HG03095 (cell line): ENCODE measurements around the gene ARMC9.
"Not testable (repeated sequence)": the region's sequence is repeated elsewhere in the genome, so short reads cannot be mapped to it uniquely, and the experiment has no call there.

Source experiments
- ATAC-seq: cut with Tn5 transposase; IDR thresholded peaks from one replicate; pipeline ENCODE4 v1.9.1; 2021; ENCODE audit warnings: moderate library complexity; ENCODE audit not compliant: unreplicated experiment

Gene ARMC9

DNA sequence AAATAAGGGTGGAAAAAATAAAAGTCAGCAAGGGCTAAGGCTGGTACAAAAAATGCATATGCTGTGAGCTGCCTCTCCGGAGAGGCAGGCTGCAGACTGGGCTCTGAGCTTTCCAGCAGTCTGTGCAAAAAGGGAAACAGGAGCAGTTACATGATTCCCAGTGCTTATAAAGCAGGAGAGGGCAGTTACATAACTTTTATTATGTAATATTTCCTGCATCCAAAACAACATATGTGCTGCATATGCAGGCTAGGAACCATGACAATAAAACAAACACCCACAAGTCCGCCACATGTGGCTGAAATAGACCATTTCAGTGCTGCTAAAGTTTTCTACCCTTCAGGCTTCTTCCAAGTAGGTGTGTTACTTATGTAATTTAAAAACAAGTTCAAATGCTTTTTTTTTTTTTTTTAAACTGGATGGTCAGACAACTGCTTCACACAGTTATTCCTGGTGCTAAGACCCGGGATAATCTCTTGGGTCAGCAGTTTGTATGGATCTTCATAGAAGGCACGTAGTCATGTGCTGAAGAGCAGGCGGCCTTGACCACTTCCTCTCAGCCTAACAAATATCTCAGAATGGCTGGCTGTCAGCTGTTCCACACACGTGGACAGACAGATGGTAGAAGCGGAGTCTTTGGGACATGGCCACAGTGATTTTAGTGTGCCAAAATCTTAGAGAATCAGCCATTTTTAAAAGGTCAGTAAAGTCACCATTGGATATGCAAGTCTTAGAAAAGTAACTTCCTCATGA is 43.5 kb downstream of the ARMC9 start:
- ATAC-seq, result no peak

DNA sequence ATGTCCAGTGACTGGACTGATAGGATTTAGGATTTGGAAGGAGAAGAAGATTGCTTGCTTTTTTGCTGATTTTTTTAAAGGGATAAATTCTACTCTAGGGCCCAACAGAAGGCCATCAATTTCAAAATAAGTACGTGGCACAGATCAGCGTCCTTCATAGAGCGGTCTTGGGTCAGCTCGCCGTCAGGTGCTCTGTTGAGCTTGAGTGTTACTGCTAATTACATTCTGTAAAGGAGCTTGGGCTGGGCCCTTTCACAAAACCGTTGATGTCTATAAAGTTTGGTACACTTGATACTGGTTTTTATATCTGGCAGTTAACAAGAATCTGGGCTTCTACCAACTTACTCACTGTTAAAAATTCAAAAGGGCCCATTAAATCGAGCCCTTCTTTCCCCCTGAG is 45.4 kb downstream of the ARMC9 start:
- no peak for ATAC-seq

DNA sequence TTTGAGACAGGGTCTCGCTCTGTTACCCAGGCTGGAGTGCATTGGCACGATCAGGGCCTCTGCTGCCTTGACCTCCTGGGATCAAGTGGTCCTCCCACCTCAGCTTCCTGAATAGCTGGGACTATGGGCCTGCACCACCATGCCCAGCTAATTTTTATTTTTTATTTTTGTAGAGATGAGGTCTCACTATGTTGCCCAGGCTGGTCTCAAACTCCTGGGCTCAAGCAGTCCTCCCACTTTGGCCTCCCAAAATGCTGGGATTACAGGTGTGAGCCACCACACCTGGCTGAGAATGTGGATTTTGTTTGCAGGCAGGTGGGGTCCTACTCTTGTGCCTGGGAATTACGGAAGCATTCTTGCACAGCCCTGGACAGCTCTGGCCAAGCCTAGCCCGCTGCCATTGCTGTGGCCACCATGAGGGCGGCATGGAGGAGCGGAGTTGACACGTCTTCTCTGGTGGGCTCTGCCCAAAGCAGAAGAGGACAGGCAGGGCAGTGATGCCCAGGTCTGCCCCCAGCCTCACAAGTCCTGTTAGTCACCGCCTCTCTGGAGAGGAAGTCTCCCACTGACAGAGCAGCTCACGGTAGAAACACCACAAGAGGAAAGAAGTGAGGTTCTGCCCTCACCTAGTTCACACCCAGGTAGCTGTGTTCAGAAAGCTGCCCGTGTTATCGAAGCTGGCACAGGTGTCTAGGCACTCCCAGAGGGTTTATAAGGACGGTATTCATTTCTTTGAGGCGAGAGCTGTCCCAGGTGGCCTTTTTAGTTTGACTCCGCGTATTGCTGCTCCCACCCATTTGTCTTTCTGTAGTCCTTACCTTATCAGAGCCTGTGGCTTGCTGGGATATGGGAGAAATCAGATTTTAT is 46.2 kb downstream of the ARMC9 start:
- no peak for ATAC-seq

DNA sequence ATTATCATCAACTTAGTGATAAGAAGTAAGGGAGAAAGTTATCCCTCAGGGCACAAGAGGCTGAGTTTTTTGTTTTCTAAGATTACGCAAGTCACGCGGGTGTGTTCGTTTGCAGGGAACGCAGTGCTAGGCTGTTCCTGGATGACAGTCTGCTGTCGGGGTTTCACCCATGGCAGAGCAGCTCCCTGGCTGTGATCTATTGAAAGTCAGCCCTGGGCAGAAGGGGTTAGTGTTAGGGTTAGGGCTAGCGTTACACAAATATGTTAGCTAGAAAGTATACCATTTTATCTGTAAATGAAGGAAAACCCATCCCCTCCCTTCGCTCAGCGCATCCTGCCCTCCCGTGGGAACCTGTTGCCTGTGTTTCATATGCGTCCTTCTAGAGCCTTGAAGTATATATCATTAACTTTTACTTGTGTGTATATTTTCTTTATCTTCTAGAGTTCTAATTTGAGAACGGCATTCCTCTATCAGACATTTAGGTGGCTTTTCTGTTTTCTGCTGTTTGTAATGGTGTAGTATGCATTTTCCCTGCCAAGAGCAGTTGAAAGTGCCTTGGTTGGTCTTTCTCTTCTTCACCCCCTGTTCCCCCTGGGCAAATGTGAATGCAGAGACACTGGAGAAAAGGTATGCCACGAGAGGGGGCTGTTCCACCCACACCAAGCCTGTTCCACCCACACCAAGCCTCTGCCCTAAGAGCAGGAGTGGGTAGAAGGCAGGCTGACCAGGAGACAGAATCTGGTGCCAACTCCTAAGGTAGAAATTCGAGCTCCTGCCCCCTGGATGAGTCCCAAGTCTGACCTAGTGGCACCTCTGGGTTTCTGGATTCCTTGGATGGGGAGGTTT is 47.0 kb downstream of the ARMC9 start:
- ATAC-seq, result no peak

GRCh38 chr2:231246171-231246842 is 47.9 kb downstream of the ARMC9 start:
- no peak for ATAC-seq

- ATAC-seq, result no peak
Observed at GRCh38 chr2:231250146-231250545, 51.7 kb downstream of the ARMC9 start.

GRCh38 chr2:231250698-231251097 is 52.3 kb downstream of the ARMC9 start:
- no peak for ATAC-seq

DNA sequence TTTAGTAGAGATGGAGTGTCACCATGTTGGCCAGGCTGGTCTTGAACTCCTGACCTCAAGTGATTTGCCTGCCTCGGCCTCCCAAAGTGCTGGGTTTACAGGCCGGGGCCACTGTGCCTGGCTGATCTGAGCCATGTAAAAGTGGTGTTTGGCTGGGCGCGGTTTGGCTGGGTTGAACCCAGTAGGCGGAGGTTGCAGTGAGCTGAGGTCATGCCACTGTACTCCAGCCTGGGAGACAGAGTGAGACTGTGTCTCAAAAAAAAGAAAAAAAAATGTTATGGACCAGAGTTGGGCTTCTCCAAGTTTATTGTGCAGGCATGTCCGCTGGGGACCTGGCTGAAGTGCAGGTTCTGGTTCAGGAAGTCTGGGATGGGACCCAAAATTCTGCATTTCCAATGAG is 54.9 kb downstream of the ARMC9 start:
- not testable (repeated sequence) for ATAC-seq

DNA sequence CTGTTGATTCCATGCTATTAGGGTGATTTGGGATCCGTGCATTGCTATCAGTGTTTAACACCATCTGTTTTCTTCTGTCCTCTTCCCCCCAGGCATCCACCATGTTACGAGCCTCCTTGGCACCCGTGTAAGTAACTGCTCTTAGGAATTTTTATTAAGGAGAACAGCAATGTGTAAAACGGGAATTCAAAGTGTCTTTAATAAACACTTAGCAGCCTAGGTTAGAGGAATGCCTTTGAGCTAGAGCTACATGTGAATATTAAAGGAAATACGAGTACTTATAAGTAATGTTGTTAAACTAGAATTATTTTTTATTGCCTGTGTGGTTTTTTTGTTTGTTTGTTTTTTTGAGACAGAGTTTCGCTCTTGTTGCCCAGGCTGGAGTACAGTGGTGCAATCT is 58.1 kb downstream of the ARMC9 start:
- no peak for ATAC-seq

DNA sequence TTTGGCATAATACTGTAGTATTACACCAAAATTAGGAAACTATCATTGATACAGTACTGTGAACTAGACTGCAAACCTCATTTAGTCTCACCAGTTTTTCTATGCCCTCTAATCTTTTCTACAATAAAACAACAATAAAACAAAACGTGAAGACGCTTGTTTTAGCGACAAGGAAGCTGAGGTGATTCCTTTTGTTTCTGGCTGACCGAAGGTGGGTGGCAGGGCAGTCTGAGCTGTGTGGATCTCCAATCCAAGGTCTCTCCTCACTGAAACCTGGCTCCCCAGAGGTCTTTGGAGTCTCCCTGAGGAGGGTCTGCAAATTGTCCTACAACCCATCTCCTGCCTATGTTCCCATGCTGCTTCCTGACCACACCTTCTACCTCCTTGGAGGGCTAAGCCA is 59.3 kb downstream of the ARMC9 start:
- ATAC-seq, result no peak

DNA sequence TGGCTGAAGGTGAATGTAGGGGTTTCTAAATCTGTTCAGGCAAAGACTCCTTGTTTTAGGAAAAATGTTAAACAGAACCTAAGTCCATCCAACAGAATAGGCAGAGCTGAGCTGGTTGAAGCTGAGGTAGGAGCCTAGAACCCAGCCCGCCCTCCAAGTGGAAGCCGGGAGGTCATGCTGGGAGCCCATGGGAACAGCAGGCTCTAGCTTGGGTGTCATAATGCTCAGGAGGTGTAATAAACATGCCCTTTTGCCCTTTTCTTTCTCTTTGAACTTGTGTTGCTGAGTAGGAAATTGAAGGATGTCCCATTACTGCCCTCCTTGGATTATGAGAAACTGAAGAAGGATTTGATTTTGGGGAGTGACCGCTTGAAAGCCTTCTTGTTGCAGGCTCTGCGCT is 60.3 kb downstream of the ARMC9 start:
- ATAC-seq, result no peak

GRCh38 chr2:231259104-231259503 is 60.7 kb downstream of the ARMC9 start:
- ATAC-seq, result no peak

- no peak for ATAC-seq
Observed at GRCh38 chr2:231260442-231261208, 62.2 kb downstream of the ARMC9 start.

DNA sequence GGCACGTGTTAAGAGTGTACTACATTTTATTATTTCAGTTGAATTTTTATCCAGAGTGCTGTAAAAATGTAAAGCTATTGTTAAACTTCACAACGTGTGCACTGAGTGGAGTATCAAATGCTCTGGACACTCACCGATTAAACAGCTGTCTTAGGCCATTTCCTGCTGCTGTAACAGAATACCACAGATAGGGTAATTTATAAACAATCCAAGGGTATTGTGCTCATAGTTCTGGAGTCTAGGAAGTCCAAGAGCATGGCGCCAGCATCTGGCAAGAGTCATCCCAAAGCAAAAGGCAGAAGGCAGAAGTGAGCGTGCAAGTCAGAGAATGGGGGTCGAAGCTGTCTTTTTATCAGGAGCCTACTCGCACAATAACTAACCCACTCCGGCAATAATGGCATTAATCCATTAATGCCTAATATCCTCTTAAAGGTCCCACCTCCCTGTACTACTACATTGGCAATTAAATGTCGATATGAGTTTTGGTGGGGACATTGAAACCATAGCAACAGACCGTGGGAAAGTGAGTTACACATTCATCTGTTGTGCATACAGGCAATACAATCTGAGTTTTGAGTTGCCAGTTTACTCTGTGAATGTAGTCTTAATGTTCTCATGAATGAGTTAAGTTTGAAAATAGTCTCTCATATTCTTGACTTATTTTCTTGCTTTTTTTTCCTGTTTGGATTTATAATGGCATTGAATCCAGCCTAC is 64.8 kb downstream of the ARMC9 start:
- ATAC-seq, result no peak

GRCh38 chr2:231270221-231271114 is 72.0 kb downstream of the ARMC9 start:
- no peak for ATAC-seq

DNA sequence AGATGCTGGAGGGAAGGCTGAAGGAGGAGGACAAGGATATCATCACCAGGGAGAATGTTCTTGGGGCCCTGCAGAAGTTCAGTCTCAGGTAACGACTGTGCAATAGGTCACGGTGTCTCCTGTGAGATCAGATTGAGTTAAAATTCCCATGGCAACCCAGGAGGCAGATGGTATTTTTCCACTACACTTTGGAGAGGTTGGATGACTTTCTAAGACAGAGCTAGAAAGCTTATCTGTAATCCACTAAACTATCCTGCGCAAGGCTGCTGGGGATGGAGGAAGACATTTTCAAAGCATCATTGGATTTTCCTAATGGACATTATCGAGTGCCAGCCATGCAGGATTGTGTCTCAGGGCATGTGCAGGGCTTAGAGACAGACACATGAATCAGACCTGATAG is 74.6 kb downstream of the ARMC9 start:
- ATAC-seq, result no peak

DNA sequence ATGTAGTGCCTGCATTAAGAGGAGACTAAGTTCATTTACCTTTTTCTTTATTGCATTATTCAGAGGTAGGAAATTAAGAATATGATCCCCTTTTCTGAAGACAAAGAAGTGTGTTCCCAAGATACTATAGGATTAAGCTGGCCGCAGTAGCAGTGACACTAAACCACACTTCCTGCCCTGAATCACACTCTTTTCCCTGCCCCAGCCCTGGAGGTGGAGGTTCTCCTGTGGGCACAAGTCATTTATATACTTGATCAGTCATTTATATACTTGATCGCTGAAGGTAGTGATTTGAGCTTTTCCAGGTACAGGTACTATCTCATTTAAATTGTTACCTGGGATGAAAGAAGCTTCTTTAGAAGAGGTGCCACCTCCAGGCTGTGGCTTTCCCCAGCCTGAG is 78.6 kb downstream of the ARMC9 start:
- no peak for ATAC-seq

DNA sequence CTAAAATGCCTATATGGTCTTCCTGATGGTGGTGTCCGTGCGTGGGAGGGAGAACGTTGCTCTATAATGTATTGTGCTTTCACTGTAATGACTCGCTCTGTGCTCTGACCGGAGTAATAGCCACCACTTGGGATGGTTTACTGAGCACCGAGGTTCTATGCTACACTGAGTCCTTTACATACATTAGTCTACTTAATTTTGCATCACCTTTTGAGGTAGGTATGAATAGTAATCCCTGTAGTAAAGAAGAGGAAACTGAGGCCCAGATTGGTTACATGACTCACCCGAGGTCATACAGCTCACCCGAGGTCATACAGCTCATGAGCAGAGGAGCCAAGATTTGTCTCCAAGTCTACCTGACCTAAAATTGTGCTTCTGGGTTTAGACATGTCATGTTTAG is 79.5 kb downstream of the ARMC9 start:
- ATAC-seq, result no peak
